GM06990 (cell line): ENCODE data around the gene ARHGDIG.

Source experiments
- DNase-seq: peaks from one replicate; pipeline ENCODE4 v3.0.0-alpha.2; 2011; ENCODE audit not compliant: insufficient read length; ENCODE audit errors: extremely low read depth
- H3K27me3 ChIP-seq: replicated peaks from 2 replicates; pipeline ENCODE4 v1.6.0; 2011; ENCODE audit warnings: low read length; ENCODE audit not compliant: control insufficient read depth, insufficient read depth
- H3K36me3 ChIP-seq: 2 replicates; pipeline ENCODE4 v1.5.1; 2011; ENCODE audit warnings: low read length; ENCODE audit not compliant: control insufficient read depth, insufficient read depth
- H3K4me3 ChIP-seq: replicated peaks from 2 replicates; pipeline ENCODE4 v1.5.1; 2011; ENCODE audit warnings: low read depth, mild to moderate bottlenecking, control low read depth, low read length
- TF ChIP-seq, protein P1 (sequence below): IDR thresholded peaks from 2 replicates; pipeline ENCODE4 v1.5.1; 2011; ENCODE audit warnings: low read length, control low read depth, mild to moderate bottlenecking, inconsistent platforms; ENCODE audit not compliant: insufficient read depth, poor library complexity, severe bottlenecking

The ARHGDIG gene

DNA sequence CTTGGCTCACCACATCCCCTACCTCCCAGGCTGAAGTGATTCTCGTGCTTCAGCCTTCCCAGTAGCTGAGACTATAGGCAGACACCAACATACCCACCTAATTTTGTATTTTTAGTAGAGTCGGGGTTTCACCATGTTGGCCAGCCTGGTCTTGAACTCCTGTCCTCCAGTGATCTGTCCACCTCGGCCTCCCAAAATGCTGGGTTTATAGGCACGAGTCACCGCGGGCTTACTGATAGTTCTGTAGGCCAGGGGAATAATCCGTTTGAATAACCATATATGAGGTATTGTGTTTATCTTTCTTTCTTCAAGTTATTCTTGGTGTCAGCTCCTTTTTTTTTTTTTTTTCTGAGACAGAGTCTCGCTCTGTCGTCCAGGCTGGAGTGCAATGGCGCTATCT, 38.1 kb upstream of the ARHGDIG start:
- Histone ChIP-seq H3K36me3 (no peaks in the 10 kb centered on the region; the same call in 1 of the 2 replicates), H3K4me3 (no peak overlapping the region), H3K27me3 (no peaks in the 10 kb centered on the region)
- TF ChIP-seq, protein P1, sequence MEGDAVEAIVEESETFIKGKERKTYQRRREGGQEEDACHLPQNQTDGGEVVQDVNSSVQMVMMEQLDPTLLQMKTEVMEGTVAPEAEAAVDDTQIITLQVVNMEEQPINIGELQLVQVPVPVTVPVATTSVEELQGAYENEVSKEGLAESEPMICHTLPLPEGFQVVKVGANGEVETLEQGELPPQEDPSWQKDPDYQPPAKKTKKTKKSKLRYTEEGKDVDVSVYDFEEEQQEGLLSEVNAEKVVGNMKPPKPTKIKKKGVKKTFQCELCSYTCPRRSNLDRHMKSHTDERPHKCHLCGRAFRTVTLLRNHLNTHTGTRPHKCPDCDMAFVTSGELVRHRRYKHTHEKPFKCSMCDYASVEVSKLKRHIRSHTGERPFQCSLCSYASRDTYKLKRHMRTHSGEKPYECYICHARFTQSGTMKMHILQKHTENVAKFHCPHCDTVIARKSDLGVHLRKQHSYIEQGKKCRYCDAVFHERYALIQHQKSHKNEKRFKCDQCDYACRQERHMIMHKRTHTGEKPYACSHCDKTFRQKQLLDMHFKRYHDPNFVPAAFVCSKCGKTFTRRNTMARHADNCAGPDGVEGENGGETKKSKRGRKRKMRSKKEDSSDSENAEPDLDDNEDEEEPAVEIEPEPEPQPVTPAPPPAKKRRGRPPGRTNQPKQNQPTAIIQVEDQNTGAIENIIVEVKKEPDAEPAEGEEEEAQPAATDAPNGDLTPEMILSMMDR = no peak
- DNase-seq = no peak

DNA sequence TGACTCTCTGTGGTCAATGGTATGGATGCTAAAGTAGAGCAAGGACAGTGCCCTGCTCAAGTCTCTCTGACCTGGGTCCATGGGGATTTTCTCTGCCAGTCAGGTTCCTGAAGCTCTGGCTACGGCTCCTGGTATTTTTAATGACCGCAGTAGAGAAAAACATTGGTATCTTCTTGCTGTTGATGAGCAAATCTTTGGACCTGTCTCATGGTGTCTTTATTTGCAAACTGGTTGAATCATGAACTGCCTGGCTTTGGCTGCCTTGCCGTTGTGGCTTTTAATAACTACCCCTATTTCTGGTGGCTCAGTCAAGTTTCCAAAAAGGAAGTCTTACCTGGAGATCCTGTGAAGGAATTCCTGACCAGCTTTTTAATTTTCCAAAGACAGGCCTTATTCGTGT, 37.0 kb upstream of the ARHGDIG start:
- no peak overlapping the region for H3K4me3 ChIP-seq
- no peak for DNase-seq
- no peaks in the 10 kb centered on the region; the same call in 1 of the 2 replicates for H3K36me3 ChIP-seq
- TF ChIP-seq, protein P1 = no peak
- no peaks in the 10 kb centered on the region for H3K27me3 ChIP-seq

DNA sequence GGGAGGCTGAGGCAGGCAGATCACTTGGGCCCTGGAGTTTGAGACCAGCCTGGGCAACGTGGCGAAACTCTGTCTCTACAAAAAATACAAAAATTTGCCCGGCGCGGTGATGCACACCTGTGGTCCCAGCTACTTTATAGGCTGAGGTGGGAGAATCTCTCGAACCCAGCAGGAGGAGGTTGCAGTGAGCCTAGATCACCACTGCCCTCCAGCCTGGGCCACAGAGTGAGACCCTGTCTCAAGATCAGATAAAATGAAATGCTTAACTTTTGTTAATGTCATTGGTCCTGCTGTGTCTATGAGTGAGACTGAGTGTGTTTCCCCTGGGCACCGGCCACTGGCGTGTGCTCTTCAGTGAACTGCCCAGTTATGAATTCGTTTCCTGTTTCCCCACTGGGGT, 35.3 kb upstream of the ARHGDIG start:
- Histone ChIP-seq H3K4me3 (no peak overlapping the region), H3K36me3 (no peaks in the 10 kb centered on the region; the same call in 1 of the 2 replicates), H3K27me3 (no peaks in the 10 kb centered on the region)
- DNase-seq = no peak
- TF ChIP-seq, protein P1 = no peak

DNA sequence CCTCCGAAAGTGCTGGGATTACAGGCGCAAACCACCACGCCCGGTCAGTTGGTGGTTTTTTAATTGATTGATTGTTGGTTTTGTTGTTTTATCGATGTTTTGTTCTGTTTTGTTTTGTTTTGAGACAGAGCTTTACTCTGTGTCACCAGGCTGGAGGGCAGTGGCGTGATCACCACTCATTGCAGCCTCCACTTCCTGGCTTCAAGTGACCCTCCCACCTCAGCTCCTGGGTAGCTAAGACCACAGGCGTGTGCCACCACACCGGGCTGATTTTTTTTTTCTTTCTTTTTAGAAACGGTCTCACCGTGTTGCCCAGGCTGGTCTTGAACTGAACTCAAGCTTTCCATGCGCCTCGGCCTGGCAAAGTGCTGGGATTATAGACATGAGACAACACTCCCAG, 33.4 kb upstream of the ARHGDIG start:
- TF ChIP-seq, protein P1 = no peak
- H3K4me3 ChIP-seq = no peak overlapping the region
- H3K36me3 ChIP-seq = no peaks in the 10 kb centered on the region; the same call in 1 of the 2 replicates
- no peak for DNase-seq
- no peaks in the 10 kb centered on the region for H3K27me3 ChIP-seq

DNA sequence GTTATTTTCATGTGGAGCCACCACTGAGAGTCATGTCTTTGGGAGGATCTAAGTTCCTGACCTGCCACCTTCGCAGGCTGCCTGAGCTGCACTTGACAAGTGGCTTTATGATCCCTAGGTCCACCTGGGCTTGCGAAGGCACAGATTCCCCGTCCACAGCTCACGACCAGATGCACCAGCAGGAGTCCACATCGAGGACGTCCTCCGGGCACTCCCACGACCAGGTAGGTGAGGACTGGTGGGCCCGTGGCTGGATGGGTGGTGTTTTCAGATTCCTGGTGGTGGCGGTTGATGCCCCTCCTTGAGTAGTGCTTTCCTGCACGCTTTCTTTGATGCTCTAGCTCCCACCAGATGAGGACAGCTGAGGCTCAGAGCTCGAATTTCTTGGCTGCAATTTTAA, 31.0 kb upstream of the ARHGDIG start:
- no peak for DNase-seq
- TF ChIP-seq, protein P1 = no peak
- Histone ChIP-seq H3K27me3 (no peaks in the 10 kb centered on the region), H3K4me3 (no peak overlapping the region), H3K36me3 (peaks cover 3% of the 10 kb centered on the region)
